Measurements from ENCODE around the gene AHSP.
A peak's percentile ranks its signal among the peaks of the same experiment; 100 is the strongest.
"Not testable (repeated sequence)": the region's sequence is repeated elsewhere in the genome, so short reads cannot be mapped to it uniquely, and the experiment has no call there.

The AHSP gene, protein sequence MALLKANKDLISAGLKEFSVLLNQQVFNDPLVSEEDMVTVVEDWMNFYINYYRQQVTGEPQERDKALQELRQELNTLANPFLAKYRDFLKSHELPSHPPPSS

GRCh38 chr16:31527734-31528274 lies at the start of gene AHSP:
Gene AHSP, plus strand, starts transcription at chr16:31527900. Its CDS starts 240 bp downstream, at chr16:31528140.
- DNase-seq (ENCODE audit: low spot score), result no peak

GRCh38 chr16:31478956-31479355 lies 48.7 kb upstream of the AHSP start:
- no peak for DNase-seq (ENCODE audit: low spot score)

DNA sequence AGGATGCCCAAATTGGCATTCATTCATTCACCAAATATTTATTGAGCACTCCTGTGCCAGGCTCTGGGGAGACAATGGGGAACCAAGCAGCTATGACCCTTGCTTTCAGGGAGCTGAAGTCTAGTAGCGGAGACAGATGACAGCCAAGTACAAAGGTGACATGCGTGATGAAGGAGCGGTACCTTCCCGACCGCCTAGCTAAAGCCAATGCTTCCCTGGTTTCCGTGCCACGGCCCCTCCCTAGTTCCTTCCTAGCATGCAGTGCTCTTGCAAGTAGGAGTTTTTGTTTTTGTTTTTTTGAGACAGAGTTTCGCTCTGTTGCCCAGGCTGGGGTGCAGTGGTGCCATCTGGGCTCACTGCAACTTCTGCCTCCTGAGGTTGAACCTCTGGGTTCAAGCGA lies 47.9 kb upstream of the AHSP start:
- DNase-seq (ENCODE audit: low spot score), result no peak

DNA sequence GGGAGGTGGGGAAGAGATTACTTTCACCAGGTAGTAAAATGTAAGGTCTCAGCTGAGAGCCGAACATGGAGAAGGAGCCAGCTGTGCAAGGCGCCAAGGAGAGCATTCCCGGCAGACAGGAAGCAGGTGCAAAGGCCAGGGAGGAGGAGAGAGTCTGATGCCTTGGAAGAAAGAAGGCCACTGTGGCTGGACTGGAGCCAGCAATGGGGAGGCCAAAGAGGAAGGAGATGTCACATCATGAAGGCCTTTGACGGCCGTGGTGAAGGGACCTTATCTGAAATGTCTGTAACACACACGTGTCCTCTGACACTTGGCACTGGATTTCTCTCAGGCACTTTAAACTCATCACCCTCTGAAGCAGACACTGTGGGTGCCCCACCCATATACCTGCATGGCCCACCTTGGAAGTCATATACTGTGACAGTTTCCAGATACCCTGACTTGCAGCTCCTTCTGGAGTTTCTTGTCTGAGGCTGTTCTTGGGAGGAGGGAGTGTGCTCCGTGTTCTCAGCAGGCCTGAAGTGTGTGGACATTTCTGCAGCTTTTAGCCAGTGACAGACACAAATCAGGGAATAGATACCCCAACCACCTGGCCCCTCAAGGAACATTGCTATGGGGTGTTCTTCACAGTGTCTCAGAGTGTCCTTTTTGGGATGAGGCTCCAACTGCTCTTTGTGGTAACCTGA lies 46.7 kb upstream of the AHSP start:
- no peak for DNase-seq (ENCODE audit: low spot score)

- no peak for DNase-seq (ENCODE audit: low spot score)
Measured at GRCh38 chr16:31483081-31483480, 44.6 kb upstream of the AHSP start, which contains the start of gene SLC5A2. Gene SLC5A2, plus strand, starts transcription at chr16:31483123. Its CDS starts 14 bp downstream, at chr16:31483137.

DNA sequence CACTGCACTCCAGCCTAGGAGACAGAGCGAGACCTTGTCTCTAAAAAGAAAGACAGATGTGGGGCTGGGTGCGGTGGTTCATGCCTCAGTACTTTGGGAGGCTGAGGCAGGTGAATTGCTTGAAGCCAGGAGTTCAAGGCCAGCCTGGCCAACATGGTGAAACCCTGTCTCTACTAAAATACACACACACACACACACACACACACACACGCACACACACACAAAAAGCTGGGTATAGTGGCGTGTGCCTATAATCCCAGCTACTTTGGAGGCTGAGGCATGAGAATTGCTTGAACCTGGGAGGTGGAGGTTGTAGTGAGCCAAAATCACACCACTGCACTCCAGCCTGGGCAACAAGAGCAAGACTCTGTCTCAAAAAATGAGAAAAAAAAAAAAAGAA lies 43.7 kb upstream of the AHSP start:
- not testable (repeated sequence) for DNase-seq (ENCODE audit: low spot score)

DNA sequence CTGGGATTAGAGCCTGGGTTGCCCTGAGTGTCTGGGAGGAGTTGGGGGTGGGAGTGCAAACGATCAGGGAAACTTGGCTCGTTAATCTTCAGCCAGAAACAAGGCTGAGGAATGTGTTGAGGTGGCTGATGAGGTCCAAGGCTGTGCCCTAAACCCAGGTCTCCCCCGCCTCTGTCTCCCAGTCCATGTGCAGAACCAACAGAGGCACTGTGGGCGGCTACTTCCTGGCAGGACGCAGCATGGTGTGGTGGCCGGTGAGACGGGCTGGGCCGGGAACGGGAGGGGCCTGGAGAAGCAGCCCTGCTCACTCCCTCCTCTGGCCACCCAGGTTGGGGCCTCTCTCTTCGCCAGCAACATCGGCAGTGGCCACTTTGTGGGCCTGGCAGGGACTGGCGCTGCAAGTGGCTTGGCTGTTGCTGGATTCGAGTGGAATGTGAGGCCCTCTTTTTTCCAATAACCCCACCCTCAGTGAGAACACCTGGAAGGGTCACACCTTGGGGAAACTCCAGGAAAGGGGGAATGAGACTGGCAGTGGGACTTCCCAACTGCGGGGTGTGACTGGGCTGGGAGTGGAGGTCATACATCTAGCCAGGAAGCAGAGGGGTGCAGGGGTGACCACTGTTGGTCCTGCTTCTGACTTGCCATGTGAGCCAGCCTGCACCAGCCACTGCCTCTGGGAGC lies 43.1 kb upstream of the AHSP start:
- DNase-seq (ENCODE audit: low spot score), result no peak

DNA sequence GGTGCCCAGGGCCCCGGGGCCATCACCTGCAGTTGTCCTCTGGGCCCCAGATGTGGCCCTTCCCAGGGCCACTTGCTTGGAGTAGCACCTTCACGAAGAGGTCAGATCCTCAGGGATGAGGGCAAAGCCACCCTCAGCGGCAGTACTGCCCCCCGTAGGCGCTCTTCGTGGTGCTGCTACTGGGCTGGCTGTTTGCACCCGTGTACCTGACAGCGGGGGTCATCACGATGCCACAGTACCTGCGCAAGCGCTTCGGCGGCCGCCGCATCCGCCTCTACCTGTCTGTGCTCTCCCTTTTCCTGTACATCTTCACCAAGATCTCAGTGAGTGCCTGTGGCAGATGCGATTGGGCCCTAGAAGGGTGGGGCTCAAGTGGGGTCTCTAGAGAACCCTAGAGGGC lies 42.1 kb upstream of the AHSP start:
- DNase-seq (ENCODE audit: low spot score), result no peak

DNA sequence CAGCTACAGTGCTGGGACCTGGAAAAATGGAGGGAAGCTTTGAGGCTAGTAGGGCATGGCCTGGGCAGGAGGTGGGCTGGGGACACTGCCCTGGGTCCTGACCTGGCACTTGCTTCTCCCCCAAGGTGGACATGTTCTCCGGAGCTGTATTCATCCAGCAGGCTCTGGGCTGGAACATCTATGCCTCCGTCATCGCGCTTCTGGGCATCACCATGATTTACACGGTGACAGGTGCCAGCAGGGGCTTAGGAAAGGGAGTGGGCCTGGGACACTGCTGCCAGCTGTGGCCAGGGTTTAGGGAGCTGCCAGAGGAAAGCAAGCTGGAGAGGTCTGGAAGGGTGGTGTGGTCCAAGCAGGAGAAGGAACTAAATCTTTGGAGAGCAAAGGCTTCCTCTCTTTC lies 41.7 kb upstream of the AHSP start:
- no peak for DNase-seq (ENCODE audit: low spot score)

DNA sequence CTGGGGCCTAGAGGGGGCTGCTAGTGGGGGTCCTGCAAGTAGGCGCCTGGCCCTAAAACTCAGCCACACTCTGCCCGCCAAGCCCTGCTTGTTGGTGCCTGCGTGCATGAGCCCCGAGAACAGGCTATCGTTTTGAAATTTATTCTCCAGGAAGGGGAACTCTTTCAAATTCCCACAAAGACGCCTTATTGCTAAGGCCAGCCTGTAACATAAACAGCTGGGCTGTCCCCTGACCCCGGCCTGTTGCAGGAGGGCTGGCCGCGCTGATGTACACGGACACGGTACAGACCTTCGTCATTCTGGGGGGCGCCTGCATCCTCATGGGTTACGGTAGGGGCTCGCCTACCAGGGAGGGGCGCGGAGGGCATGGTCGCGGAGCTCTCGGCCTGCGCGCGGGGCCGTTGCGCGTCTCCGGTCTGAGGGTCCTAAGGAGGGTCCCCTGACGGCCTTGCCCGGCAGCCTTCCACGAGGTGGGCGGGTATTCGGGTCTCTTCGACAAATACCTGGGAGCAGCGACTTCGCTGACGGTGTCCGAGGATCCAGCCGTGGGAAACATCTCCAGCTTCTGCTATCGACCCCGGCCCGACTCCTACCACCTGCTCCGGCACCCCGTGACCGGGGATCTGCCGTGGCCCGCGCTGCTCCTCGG lies 40.5 kb upstream of the AHSP start:
- no peak for DNase-seq (ENCODE audit: low spot score)

GRCh38 chr16:31487720-31488467 lies 39.8 kb upstream of the AHSP start:
- peak; percentile 41 for DNase-seq (ENCODE audit: low spot score)

DNA sequence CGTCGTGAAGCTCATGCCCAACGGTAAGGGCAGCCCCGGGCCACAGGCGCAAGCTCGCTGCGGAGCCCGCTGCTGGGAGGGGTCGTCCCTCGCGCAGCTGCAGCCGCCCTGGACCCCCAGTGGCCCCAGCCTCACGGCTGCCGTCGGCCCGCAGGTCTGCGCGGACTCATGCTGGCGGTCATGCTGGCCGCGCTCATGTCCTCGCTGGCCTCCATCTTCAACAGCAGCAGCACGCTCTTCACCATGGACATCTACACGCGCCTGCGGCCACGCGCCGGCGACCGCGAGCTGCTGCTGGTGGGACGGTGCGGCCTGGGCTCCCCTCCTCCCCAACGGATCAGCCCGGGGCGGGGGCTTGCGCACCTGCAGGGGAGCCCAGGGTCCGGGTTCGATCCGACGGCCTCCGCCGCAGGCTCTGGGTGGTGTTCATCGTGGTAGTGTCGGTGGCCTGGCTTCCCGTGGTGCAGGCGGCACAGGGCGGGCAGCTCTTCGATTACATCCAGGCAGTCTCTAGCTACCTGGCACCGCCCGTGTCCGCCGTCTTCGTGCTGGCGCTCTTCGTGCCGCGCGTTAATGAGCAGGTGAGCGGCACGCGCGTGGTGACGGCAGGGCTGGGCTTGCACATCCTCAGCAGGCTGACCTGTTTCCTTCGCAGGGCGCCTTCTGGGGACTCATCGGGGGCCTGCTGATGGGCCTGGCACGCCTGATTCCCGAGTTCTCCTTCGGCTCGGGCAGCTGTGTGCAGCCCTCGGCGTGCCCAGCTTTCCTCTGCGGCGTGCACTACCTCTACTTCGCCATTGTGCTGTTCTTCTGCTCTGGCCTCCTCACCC lies 39.0 kb upstream of the AHSP start:
- DNase-seq (ENCODE audit: low spot score), result no peak

DNA sequence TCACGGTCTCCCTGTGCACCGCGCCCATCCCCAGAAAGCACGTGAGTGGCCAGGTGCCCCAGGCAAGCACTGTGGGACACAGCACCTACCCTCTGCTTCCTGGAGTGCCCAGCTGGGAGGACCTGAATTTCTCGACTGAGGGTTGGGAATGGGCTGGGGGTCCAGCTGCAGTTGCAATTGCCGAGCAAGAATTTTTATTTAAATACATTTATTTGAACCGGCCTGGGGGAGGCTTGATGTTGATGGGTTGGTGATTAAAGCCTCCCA lies 38.5 kb upstream of the AHSP start:
- no peak for DNase-seq (ENCODE audit: low spot score)

DNA sequence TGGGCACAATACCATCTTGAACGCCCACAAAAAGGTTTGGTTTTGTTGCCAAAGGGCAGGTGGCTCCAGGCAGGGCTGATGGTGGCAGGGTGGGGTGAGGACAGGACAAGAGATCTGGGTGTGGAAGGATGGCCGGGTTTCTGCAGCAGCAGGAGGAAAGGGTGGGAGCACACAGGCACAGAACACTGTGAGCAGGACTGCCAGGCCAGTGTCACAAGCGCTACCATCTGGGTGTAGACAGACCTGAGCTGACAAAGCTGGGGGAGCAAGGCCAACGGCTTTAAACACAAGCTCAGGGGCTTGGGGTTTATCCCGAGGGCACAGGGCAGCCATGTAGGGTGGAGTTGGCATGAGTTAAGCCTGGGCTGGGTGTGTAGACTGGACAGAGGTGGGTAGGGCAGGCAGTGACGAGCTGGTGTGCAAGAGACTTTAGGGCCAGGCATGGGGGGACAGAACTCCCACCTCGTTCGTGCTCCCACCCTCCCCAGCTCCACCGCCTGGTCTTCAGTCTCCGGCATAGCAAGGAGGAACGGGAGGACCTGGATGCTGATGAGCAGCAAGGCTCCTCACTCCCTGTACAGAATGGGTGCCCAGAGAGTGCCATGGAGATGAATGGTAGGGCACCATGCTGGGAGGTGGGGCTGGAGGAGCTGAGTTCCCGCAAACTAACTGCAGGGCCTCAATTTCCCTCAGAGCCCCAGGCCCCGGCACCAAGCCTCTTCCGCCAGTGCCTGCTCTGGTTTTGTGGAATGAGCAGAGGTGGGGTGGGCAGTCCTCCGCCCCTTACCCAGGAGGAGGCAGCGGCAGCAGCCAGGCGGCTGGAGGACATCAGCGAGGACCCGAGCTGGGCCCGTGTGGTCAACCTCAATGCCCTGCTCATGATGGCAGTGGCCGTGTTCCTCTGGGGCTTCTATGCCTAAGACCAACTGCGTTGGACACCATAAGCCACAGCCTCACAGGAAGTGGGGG lies 37.8 kb upstream of the AHSP start:
- DNase-seq (ENCODE audit: low spot score), result no peak

DNA sequence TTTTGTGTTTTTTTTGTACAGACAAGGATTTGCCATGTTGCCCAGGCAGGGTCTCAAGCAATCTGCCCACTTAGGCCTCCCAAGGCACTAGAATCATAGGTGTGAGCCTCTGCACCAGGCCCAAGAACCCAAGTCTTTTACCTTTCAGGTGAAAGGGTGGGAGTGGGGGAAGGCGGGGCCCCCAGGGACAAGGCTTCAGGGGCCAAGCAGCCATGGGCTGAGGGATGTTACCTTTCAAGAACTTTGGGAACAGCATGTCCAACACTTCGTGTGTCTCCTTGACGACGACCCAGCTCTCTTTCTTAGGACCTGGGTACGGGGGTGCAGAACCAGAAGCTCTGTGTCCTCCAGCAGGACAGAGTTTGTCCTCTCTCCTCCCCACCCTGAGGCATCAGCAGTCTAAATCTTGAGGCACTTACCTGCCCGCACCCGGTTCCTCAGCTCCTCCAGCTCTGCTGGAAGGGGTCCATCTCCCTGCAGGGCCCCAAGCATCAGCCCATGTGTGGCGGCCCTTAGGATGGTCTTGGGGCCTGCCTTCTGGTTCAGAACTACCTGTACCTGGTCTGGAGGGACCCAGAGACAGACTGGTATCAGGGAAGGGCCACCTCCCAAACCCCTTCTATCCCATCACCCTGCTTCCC lies 35.8 kb upstream of the AHSP start:
- DNase-seq (ENCODE audit: low spot score), result no peak

DNA sequence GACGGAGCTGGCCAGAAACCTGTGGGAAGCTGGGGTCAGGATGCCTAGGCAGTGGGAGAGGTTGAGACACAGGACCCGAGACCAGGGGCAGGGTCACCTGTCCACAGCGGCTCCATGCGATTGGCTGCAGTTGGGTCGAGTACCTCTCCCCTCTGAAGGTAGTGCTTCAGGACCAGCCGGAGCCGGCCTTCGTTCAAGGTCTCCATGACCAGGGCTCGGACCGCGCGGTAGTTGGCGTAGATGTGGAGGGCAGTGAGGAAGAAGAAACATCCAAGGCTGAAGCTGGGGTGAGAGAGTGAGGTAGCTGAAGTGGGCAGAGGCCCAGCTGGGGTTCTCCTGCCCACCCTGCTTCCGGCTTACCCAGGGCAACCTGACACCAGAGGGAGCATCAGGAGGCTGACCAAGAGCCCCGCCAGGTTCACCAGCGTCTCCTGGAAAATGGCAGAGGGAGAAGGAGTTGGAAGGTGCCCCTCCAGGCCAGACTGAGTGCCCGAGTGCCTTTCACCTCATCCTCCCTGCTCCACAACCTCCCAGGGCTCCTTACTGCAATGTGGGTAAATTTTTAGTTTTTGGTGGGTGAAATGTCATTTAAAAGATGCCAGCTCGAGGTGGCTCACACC lies 34.1 kb upstream of the AHSP start:
- DNase-seq (ENCODE audit: low spot score), result no peak

- DNase-seq (ENCODE audit: low spot score), result no peak
Measured at GRCh38 chr16:31496670-31497069, 31.0 kb upstream of the AHSP start.

GRCh38 chr16:31498493-31498892 lies 29.2 kb upstream of the AHSP start:
- DNase-seq (ENCODE audit: low spot score), result no peak

DNA sequence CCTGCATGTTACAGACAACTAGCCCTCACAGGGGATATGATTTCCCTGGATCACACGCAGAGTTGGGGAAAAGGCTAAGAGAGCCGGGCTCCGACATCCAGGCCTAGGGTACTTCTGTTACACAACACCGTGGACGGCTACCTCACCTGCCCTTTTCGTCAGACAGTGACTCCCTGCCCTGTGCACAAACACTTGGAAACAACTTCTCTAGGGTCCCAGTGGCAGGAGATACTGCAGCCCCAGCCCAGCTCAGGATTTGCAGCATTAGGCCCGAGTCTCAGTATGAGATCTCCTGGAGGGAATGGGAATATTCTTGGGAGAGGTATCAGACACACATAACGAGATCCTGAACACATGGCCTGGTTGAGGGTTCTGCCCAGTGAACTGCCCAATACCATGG lies 27.8 kb upstream of the AHSP start:
- no peak for DNase-seq (ENCODE audit: low spot score)

Measured in AG08395 (cell line).